NCI-H2227 (cell line): Measurements from ENCODE around the gene RASIP1.

Source experiments
- DNase-seq: peaks from one replicate; lab custom pipeline; 2025; ENCODE audit not compliant: unreplicated experiment; lab: John Stamatoyannopoulos, UW

The RASIP1 gene

GRCh38 chr19:48676487-48676886 is 63.9 kb downstream of the RASIP1 start:
- no peak for DNase-seq

GRCh38 chr19:48674921-48675824 is 65.2 kb downstream of the RASIP1 start:
- peak; percentile 88 for DNase-seq

- DNase-seq, result no peak
Observed at GRCh38 chr19:48674216-48674809, 66.1 kb downstream of the RASIP1 start.

GRCh38 chr19:48673436-48674100 is 66.8 kb downstream of the RASIP1 start:
- no peak for DNase-seq

GRCh38 chr19:48672994-48673393 is 67.4 kb downstream of the RASIP1 start, which contains the start of gene NTN5:
Gene NTN5, minus strand, starts transcription at chr19:48673017. Its CDS starts 2,031 bp downstream, at chr19:48670986.
- no peak for DNase-seq

- no peak for DNase-seq
Observed at GRCh38 chr19:48671446-48671995, 68.9 kb downstream of the RASIP1 start.

- no peak for DNase-seq
Observed at GRCh38 chr19:48670699-48671445, 69.5 kb downstream of the RASIP1 start.
